PC-9 (cell line): Measurements from ENCODE around the gene CD164.

Experiments
- EZH2 ChIP-seq: fragments of 200-600 bp; sonication (generic); IDR thresholded peaks from 2 replicates; pipeline ENCODE4 v1.8.0; 2017; ENCODE audit warnings: antibody characterized with exemption, low read depth
- TF ChIP-seq, protein P1 (sequence below): fragments of 200-600 bp; sonication (generic); conservative IDR thresholded peaks from 2 replicates; pipeline ENCODE4 v1.6.1; 2017; ENCODE audit warnings: mixed run types, antibody characterized with exemption, mild to moderate bottlenecking, moderate library complexity

DNA sequence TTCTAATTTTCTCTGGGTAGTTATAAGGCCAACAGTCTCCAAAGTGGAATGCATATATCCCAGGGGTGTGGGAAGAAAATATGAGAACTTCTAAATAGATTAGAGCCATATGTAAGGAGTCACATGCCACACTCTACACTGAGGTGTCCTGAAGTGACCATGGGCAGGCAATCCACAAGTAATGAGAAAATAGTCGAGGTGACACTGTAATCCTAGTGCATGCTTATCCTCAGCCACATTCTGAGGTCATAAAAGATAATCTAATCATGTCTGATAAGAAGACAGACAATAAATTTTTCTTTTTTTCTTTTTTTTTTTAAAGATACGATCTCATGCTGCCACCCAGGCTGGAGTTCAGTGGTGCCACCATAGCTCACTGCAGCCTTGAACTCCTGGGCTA is 62.2 kb downstream of the CD164 start:
- TF ChIP-seq, protein P1, sequence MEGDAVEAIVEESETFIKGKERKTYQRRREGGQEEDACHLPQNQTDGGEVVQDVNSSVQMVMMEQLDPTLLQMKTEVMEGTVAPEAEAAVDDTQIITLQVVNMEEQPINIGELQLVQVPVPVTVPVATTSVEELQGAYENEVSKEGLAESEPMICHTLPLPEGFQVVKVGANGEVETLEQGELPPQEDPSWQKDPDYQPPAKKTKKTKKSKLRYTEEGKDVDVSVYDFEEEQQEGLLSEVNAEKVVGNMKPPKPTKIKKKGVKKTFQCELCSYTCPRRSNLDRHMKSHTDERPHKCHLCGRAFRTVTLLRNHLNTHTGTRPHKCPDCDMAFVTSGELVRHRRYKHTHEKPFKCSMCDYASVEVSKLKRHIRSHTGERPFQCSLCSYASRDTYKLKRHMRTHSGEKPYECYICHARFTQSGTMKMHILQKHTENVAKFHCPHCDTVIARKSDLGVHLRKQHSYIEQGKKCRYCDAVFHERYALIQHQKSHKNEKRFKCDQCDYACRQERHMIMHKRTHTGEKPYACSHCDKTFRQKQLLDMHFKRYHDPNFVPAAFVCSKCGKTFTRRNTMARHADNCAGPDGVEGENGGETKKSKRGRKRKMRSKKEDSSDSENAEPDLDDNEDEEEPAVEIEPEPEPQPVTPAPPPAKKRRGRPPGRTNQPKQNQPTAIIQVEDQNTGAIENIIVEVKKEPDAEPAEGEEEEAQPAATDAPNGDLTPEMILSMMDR, result no peak
- no peak for TF ChIP-seq EZH2
